CD14-positive monocyte (primary cell): ENCODE data around the gene RAMACL. TPM values are rescaled to one million over a fixed set of nuclear protein-coding genes. Genes with fewer than 3 reads are reported as not detected.

Source experiments
- DNase-seq, 3 donors: peaks; one replicate each; pipeline ENCODE4 v3.0.0-alpha.2; 2011 to 2022
- H2AFZ ChIP-seq: 2 replicates; pipeline ENCODE4 v1.6.0; 2012; ENCODE audit warnings: mild to moderate bottlenecking, low read depth, low read length, inconsistent platforms; ENCODE audit not compliant: insufficient read depth, poor library complexity, severe bottlenecking
- H3K27ac ChIP-seq, 2 donors: 1 replicate in 1 of 2; 2 replicates in 1 of 2; pipeline ENCODE4 v1.5.1; 2012 to 2013; ENCODE audit warnings: low read length in 2 of 2, control low read depth in 1 of 2, inconsistent platforms in 1 of 2, low read depth in 1 of 2, mild to moderate bottlenecking in 1 of 2
- H3K27me3 ChIP-seq, 2 donors: one replicate each; pipeline versions ENCODE4 v1.6.0 to v1.6.1; 2011 to 2013; ENCODE audit warnings: low read length in 2 of 2; ENCODE audit not compliant: control insufficient read depth in 2 of 2, insufficient read depth in 2 of 2
- H3K36me3 ChIP-seq, 2 donors: replicated peaks in 1 of 2; 1 replicate in 1 of 2; 2 replicates in 1 of 2; pipeline versions ENCODE4 v1.5.1 to v1.6.1; 2012 to 2013; ENCODE audit warnings: low read length in 2 of 2, control low read depth in 1 of 2, inconsistent platforms in 1 of 2, mild to moderate bottlenecking in 1 of 2; ENCODE audit not compliant: insufficient read depth in 2 of 2, control insufficient read depth in 1 of 2
- H3K4me1 ChIP-seq, 2 donors: 1 replicate in 1 of 2; 2 replicates in 1 of 2; pipeline versions ENCODE4 v1.5.1 to v1.6.1; 2012 to 2013; ENCODE audit warnings: low read length in 2 of 2, control low read depth in 1 of 2, inconsistent platforms in 1 of 2, mild to moderate bottlenecking in 1 of 2, moderate library complexity in 1 of 2; ENCODE audit not compliant: insufficient read depth in 2 of 2, control insufficient read depth in 1 of 2
- H3K4me2 ChIP-seq: replicated peaks from 2 replicates; pipeline ENCODE3; 2012; ENCODE audit warnings: low read length, moderate library complexity, mild to moderate bottlenecking; ENCODE audit not compliant: poor library complexity, severe bottlenecking; ENCODE audit errors: extremely low read depth
- H3K4me3 ChIP-seq, 3 experiments: fragments of 200-600 bp in 1 of 3; sonication (generic) in 1 of 3; replicated peaks in 1 of 3; 1 replicate in 2 of 3; 2 replicates in 1 of 3; pipeline ENCODE4 v1.5.1; 2011 to 2013; ENCODE audit warnings: low read length in 3 of 3, mild to moderate bottlenecking in 3 of 3, control low read depth in 2 of 3, low read depth in 2 of 3, inconsistent platforms in 1 of 3, moderate library complexity in 1 of 3
- H3K79me2 ChIP-seq: 2 replicates; pipeline ENCODE4 v1.6.0; 2012; ENCODE audit warnings: mild to moderate bottlenecking, control low read depth, inconsistent platforms, low read length, moderate library complexity; ENCODE audit not compliant: insufficient read depth
- H3K9ac ChIP-seq: 2 replicates; pipeline ENCODE4 v1.6.0; 2017; ENCODE audit warnings: low read length, mild to moderate bottlenecking; ENCODE audit not compliant: insufficient read depth, poor library complexity, severe bottlenecking
- H3K9me3 ChIP-seq, 2 donors: replicated peaks in 1 of 2; 1 replicate in 1 of 2; 2 replicates in 1 of 2; pipeline versions ENCODE4 v1.5.1 to v1.6.1; 2012 to 2013; ENCODE audit warnings: low read length in 2 of 2, control low read depth in 1 of 2; ENCODE audit not compliant: control insufficient read depth in 1 of 2, insufficient read depth in 1 of 2
- H4K20me1 ChIP-seq: 2 replicates; pipeline ENCODE4 v1.6.0; 2012; ENCODE audit warnings: mild to moderate bottlenecking, low read length, control low read depth, moderate library complexity; ENCODE audit not compliant: insufficient read depth
- H3K27ac Mint-ChIP-seq, 7 donors: one replicate each; pipeline ENCODE4 v1.8.0; 2020; ENCODE audit warnings: mild to moderate bottlenecking in 7 of 7, mixed read lengths in 7 of 7, moderate library complexity in 6 of 7, inconsistent platforms in 2 of 7
- H3K27me3 Mint-ChIP-seq, 3 donors: one replicate each; pipeline ENCODE4 v1.8.0; 2021 to 2022; ENCODE audit warnings: low read depth in 3 of 3, mild to moderate bottlenecking in 3 of 3, mixed read lengths in 3 of 3, moderate library complexity in 3 of 3, inconsistent platforms in 1 of 3
- H3K36me3 Mint-ChIP-seq, 2 donors: one replicate each; pipeline ENCODE4 v1.8.0; 2020; ENCODE audit warnings: mixed read lengths in 2 of 2, inconsistent platforms in 1 of 2, mild to moderate bottlenecking in 1 of 2
- H3K4me1 Mint-ChIP-seq: one replicate; pipeline ENCODE4 v1.8.0; 2020; ENCODE audit warnings: mild to moderate bottlenecking, mixed read lengths
- H3K4me3 Mint-ChIP-seq, 2 donors: one replicate each; pipeline ENCODE4 v1.8.0; 2020; ENCODE audit warnings: mild to moderate bottlenecking in 2 of 2, mixed read lengths in 2 of 2, moderate library complexity in 1 of 2
- H3K9me3 Mint-ChIP-seq, 7 donors: one replicate each; pipeline ENCODE4 v1.8.0; 2020 to 2022; ENCODE audit warnings: mixed read lengths in 7 of 7, mild to moderate bottlenecking in 6 of 7, moderate library complexity in 6 of 7, inconsistent platforms in 2 of 7
- WGBS: methylation state at CpG from one replicate; pipeline ENCODE4 v1.1.5; 2013; ENCODE audit warnings: missing lambda C conversion rate; ENCODE audit not compliant: insufficient coverage; 5-methylcytosine and 5-hydroxymethylcytosine counted together
- intact Hi-C, 2 donors: fragments of 100-400 bp; cut with micrococcal nuclease; formaldehyde crosslinking; loops; one replicate each; pipeline versions ENCODE4 v1.15.0 to v1.15.1; 2023
- polyA plus RNA-seq, 3 donors: library from polyadenylated mRNA; depleted of rRNA in 1 of 3; unstranded in 2 of 3; stranded (reverse) in 1 of 3; fragments of 300-500 nt in 2 of 3; fragments of >200 nt in 1 of 3; fragmentation: Illumina TruSeq in 2 of 3; gene quantifications; 1 replicate in 2 of 3; 2 replicates in 1 of 3; pipeline ENCODE4 v1.2.3, GENCODE V29; 2012 to 2021
- TF ChIP-seq, protein P1 (sequence below): fragments of 200-600 bp; IDR thresholded peaks from one replicate; pipeline ENCODE4 v1.8.0; 2022; ENCODE audit warnings: antibody characterized with exemption, mild to moderate bottlenecking

The RAMACL gene
- polyA plus RNA-seq, 3 donors = 0.05 to 0.33 (median 0.11) TPM

DNA sequence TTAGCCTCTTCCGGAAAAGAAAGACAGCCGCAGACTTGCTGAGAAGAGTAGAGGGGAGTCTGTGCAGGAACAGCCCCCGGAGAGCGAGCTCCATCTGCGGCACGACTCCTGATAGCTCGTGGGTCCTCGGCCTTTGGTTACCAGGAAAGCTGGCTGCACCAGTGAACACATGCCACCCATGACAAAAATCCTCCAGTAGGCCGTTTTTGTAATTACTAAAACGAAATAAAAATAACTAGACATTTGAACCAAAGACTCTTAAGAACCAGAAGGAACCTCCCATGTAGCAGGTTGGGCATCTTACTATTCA lies 42.2 kb downstream of the RAMACL start:
- H3K27ac ChIP-seq = no peak overlapping the region
- H3K36me3 Mint-ChIP-seq = no peaks in the 10 kb centered on the region
- TF ChIP-seq, protein P1, sequence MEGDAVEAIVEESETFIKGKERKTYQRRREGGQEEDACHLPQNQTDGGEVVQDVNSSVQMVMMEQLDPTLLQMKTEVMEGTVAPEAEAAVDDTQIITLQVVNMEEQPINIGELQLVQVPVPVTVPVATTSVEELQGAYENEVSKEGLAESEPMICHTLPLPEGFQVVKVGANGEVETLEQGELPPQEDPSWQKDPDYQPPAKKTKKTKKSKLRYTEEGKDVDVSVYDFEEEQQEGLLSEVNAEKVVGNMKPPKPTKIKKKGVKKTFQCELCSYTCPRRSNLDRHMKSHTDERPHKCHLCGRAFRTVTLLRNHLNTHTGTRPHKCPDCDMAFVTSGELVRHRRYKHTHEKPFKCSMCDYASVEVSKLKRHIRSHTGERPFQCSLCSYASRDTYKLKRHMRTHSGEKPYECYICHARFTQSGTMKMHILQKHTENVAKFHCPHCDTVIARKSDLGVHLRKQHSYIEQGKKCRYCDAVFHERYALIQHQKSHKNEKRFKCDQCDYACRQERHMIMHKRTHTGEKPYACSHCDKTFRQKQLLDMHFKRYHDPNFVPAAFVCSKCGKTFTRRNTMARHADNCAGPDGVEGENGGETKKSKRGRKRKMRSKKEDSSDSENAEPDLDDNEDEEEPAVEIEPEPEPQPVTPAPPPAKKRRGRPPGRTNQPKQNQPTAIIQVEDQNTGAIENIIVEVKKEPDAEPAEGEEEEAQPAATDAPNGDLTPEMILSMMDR = no peak
- H3K36me3 ChIP-seq = no peaks in the 10 kb centered on the region
- peaks cover 18% of the 10 kb centered on the region for H3K4me1 Mint-ChIP-seq
- intact Hi-C loops = no loop called here
- no peak overlapping the region for H3K4me2 ChIP-seq
- H3K4me3 Mint-ChIP-seq = no peak overlapping the region
- H3K4me1 ChIP-seq = peaks cover 0 to 4% of the 10 kb centered on the region in 2 donors
- H3K79me2 ChIP-seq = no peaks in the 10 kb centered on the region
- no peak for DNase-seq
- peaks cover 0 to 4% (median 0%) of the 10 kb centered on the region in 7 donors for H3K9me3 Mint-ChIP-seq
- no peak overlapping the region for H3K9ac ChIP-seq
- H3K27me3 ChIP-seq = no peaks in the 10 kb centered on the region
- WGBS = 96% methylated on average over 8 of the region's 10 CpGs
- no peaks in the 10 kb centered on the region for H4K20me1 ChIP-seq
- H3K27ac Mint-ChIP-seq = no peak overlapping the region
- no peak overlapping the region for H2AFZ ChIP-seq
- peaks cover 0 to 5% (median 3%) of the 10 kb centered on the region in 3 donors for H3K27me3 Mint-ChIP-seq
- H3K4me3 ChIP-seq = no peak overlapping the region
- no peaks in the 10 kb centered on the region for H3K9me3 ChIP-seq

DNA sequence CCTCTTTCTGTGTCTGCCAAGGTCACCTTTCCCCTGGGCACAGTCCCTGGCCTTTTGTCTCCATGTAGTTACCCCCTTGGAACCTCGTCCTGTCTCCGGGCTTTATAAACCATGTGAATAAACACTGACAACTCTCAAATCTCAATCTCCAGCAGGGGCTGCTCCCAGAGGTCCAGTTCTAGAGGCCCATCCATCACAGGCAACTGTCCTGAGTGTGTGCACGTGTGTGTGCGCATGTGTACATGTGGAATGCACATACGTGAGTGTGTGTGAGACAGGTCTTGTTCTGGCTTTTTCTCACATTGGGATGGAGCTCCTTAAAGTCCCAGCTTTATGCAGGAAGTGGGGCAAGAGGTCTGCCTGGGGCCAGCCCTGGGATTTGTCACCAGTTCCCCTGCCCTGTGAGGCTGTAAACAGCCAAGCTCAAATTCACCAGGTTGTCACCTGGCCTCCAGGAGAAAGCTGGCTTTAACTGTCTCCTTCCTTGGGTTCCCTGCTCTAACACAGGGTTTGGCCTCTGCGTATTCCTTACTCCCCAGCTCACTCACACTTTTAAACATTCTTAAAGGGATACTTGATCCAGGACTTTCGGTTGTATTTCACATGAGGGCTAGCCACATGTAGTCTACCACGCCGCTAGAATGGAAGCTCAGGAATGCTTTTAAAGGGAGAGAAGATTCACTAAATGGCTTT lies 42.7 kb downstream of the RAMACL start:
- no peak for DNase-seq
- H3K79me2 ChIP-seq = no peaks in the 10 kb centered on the region
- no peaks in the 10 kb centered on the region for H4K20me1 ChIP-seq
- H3K4me1 ChIP-seq = peaks cover 0 to 4% of the 10 kb centered on the region in 2 donors
- peaks cover 18% of the 10 kb centered on the region for H3K4me1 Mint-ChIP-seq
- TF ChIP-seq, protein P1 = no peak
- H3K4me2 ChIP-seq = no peak overlapping the region
- intact Hi-C loops = no loop called here
- H3K27me3 ChIP-seq = no peaks in the 10 kb centered on the region
- peaks cover 0 to 4% (median 0%) of the 10 kb centered on the region in 7 donors for H3K9me3 Mint-ChIP-seq
- H3K4me3 Mint-ChIP-seq = no peak overlapping the region
- no peak overlapping the region for H3K4me3 ChIP-seq
- no peaks in the 10 kb centered on the region for H3K36me3 Mint-ChIP-seq
- H3K27me3 Mint-ChIP-seq = peaks cover 0 to 5% (median 5%) of the 10 kb centered on the region in 3 donors
- 94% methylated on average over 9 of the region's 9 CpGs for WGBS
- H2AFZ ChIP-seq = no peak overlapping the region
- H3K36me3 ChIP-seq = no peaks in the 10 kb centered on the region
- H3K9ac ChIP-seq = no peak overlapping the region
- no peak overlapping the region for H3K27ac ChIP-seq
- no peaks in the 10 kb centered on the region for H3K9me3 ChIP-seq
- H3K27ac Mint-ChIP-seq = peak overlapping the region in 2 of 7 donors; percentile 12 to 21
